Activated naive CD4-positive, alpha-beta T cell treated with anti-CD3 and anti-CD28 coated beads, Interleukin-2, amount 50 U/mL, for 16 hours (primary cell): ENCODE results near the gene FOXN3.

Source experiments
- DNase-seq: peaks from one replicate; pipeline ENCODE4 v3.0.0-alpha.2; 2020

Gene FOXN3

GRCh38 chr14:89325299-89325883 is 91.6 kb downstream of the FOXN3 start:
- no peak for DNase-seq

GRCh38 chr14:89324501-89325298 is 92.3 kb downstream of the FOXN3 start:
- DNase-seq: no peak

DNA sequence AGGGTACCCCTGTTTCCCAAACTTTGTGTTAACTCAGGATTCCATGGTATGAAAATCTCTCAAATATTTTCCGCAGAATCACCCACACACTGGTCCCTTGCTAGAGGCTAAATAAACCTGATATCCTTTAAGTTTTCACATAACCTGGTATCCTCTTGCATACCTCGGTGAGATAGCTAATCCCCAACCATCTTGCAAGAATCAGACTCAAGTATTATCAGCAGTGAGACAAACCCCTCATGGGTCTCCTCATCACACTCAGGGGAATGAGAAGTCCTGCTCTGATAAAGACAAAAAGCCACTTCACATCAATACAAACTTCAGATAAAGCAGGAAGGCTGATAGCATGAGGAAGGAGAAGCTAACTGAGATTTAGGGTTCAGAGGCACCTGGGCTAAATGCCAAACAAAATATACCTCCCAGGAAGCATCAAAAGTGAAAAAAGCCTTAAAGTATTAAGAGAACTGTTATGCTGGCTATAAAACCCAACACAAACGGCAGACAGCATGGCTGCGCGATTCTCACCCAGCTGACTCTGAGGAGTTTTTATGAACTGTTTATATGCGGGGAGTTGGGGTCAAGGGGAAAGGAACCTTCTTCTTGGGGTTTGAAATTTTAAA is 96.5 kb downstream of the FOXN3 start:
- no peak for DNase-seq

GRCh38 chr14:89319687-89320086 is 97.3 kb downstream of the FOXN3 start:
- no peak for DNase-seq

DNA sequence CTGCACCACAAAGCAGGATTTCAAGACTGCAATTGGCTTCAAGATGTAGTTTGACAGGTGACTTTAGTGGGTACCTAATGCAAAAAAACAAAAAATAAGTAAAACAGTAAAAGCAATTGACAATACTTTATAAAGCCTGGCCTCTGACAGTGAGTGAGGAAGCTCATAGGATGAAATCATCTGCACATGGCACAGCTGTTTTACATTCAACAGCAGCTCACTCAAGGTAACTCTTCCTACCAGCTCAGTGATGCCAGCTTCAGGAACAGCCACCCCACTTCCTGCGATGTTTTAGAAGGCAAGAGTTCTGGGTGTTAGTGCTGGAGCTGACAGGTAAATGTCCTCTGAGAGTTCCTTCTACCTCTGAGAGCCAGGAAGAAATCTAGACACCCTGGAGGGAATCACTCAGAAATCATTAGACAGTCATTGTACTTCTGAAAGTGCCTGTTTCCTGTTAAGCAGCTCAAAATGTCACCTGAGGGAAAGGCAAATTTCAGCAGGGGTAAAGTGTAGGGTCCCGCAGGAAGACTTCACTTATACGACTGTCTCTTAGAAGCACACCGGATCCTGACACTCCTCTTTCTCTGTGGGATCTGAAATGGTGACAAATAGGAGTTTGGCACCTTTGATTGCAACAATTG is 99.9 kb downstream of the FOXN3 start:
- no peak for DNase-seq

- DNase-seq: no peak
These were observed 101.3 kb downstream of the FOXN3 start for GRCh38 chr14:89315493-89316470.

DNA sequence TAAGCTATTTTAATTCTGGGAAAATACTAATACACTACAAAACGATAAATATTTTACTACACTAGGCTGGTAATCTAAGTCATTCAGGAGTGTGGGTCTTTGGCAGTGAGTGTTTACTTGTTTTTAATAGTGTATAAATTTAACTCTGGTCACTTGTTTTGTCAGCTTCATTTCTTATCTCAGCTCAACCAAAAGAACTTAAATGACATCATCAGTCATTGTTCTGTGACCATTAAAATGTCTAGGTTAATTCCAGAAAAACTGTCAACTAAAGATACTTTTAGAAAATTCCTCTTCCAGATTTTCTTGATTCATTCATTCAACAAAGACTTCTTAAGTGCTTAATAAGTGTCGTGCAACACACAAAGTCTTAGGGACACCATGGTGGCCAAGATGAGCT is 102.8 kb downstream of the FOXN3 start:
- no peak for DNase-seq

DNA sequence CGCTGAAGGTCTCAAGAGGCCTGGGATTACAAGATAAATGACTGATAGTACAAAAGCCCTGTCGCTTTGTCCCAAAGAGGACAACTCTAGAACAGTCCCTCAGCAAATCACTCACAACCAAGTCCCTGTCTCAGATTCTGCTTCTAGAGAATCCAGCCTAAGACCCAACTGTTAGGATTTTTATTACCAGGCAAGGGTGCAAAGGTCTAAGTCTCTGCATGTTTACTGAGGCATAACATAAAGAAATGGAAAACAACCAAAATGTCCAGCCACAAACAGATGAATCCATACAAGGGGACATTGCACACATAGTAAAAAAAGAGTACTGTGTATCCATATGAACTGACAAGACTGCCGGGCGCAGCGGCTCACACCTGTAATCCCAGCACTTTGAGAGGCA is 104.1 kb downstream of the FOXN3 start:
- DNase-seq: no peak

DNA sequence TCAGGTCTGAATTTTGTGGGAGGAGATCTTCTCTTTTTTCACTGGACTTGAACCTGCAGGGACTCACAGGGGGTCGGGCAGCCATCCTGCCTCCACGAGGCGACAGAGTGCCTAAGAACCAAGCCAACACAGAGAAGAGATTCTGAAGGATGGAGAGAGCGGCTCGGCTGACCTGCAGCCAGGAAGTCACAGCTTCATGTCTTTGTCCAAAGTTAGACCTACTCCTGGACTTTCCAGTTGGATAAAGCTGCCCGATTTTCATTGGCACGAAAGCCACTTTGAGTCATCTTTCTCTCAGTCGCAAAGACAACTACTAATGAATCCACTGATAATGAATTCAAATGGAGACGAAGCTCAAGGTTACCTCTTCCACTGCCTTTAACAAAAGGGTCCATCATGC is 106.8 kb downstream of the FOXN3 start:
- DNase-seq: no peak

- no peak for DNase-seq
These were observed 107.3 kb downstream of the FOXN3 start for GRCh38 chr14:89309670-89310177.

DNA sequence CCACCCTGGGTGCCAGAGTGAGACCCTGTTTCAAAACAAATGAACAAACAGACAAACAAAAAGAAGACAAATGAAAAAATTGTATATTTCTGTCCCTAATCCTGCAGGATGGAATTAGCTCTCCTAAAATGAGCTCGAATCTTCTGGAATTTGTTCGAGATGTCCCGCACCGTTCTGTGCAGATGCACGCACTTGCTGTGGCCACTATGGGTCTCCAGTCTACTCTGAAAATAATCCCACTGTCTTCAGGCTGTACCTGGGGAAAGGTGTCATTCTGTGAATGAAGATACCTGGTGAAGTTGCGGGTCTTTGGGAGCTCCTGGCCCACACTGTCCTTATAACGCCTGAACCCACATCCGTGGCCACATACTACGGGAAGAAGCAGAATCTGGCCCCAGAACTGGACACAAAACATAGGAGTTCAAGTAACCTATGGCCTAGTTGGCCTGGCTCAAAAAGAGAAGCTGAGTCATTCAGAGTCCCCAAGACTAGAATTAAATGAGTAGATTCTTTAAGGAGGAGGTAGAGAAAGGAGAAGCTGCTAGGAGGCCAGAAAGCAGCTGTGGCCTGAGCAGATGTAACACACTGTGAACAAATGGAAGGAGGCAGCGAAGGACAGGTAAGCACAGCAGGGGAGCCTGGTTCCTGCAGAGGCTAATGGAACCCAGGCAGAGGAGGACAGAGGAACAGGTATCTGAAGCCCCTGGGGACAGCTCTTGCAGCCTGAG is 108.6 kb downstream of the FOXN3 start:
- no peak for DNase-seq

- no peak for DNase-seq
These were observed 109.6 kb downstream of the FOXN3 start for GRCh38 chr14:89307409-89307808.

DNA sequence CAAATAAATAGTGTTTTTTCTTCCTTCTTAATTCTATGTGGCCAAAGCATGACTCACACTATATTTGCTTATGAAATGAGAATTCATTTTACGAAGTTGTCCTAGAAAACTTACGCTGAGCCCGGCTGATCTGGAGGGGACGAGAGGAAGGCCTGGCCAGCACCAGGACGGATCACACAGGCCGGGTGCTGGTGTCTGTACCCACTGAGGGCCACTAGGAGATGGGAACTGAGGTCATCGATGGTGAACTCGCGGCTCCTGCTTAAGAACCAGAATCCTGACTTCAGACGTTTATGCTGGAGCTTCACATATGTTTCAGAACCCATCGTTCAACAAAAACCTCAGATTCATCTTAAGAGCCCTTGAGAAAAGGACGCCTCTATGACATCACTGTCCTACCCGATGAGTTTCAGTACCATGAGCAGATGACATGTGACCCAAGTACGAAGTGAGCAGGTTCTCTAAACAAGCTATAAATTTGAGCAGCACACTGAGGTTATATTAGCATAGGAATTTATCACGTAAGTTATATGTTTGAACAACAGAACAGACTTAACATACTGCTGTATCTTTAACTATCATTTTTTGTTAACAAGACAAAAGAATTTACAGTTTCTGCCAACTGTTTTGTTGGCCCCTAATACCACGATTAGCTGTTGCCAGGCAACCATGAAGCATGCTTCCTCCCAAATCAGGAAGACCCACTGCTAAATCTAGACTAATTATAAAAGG is 111.9 kb downstream of the FOXN3 start:
- no peak for DNase-seq

- DNase-seq: no peak
These were observed 112.5 kb downstream of the FOXN3 start for GRCh38 chr14:89304561-89304960.

DNA sequence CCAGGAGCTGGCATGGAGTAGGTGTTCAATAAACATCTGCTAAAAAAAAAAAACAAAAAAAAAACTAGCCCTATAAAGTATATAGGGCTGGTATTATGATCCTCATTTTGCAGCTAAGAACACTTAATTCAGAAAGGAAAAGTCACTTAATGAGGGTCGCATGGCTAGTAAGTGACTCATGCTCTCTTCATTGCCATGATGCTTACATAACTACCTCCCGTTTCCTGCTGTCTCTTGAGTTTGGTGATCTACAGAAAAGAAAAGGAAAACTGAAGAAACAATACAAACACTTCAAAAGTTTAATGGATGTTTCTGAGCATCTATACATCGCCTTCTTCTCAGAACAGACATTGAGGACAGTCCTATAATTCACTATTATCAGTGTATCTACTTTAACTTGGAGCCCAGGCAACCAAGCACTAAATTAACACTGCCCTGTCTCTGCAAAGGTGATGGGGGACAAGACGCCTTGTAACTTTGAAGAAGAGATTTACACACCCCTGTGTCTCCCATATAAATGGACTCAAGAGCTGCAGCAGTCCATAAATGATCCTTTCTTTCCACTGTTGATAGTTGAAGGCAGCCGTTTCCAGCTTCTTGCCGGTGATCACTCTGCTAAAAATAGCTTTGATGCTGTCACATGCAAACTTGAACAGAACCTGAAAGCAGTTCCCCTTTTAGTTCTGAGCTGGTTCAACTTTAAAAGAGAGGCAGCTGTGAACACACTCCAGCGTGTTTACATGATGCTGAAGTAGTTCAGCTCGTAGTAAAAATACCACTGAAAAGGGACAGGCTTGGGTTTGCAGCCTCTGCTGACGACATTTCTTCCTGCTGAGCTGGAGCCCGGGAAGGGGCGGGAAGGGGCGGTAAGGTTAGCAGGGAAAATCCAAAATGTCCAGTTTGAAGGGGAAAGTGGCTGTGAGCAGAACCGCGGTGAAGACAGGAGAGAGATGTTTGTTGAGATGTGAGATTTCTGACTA is 113.3 kb downstream of the FOXN3 start:
- DNase-seq: no peak

- no peak for DNase-seq
These were observed 114.6 kb downstream of the FOXN3 start for GRCh38 chr14:89302396-89302950.

GRCh38 chr14:89299587-89299986 is 117.4 kb downstream of the FOXN3 start:
- DNase-seq: no peak

- DNase-seq: no peak
These were observed 118.8 kb downstream of the FOXN3 start for GRCh38 chr14:89298056-89298834.
